ENCODE data around the gene TLX3. TPM values are rescaled to one million over a fixed set of nuclear protein-coding genes. Genes with fewer than 3 reads are reported as not detected.

TLX3 gene
- total RNA-seq, 1 donor from 2014 or later, result not detected

DNA sequence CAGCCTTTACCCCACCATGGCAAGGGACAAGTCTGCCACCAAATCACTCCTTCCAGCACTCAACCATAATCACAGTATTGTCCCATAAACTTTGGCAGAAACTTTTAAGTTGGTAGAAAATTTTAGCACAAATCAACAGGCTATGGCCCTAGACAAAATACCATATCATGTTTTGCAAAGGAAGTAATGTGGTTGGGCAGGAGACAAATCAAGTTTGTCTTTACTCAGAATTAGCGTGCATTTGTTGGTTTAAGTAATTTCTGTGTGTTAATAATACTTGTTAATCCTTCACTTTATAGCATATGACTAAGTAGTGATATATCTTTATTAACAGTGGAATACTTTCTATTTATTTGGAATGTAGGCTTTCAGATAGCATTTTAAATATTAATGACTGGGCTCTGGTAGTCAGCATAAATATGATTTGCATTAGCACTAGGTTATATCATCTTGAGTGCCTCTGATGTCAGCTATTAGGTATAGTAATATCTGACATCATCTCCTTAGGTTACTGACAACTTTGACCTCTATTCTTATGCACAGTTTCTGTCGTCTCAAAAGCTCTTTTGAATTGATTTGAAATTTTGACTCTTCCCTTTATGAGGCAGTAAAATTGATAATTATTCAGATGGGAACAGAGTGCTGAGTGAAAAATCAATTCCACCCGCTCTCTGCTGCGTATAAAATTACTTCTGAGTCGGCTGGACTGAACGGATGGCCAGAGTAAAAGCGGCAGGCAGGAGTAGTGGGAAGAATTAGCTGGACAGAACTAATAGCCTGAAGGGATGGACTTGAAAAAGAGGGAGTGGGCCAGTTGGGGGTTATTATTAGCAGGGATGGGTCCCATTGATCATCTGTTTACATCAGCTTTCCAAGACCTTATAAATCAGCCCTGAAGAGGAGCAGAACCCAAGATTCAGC is 40.1 kb upstream of the TLX3 start:
- TF ChIP-seq, protein P1, sequence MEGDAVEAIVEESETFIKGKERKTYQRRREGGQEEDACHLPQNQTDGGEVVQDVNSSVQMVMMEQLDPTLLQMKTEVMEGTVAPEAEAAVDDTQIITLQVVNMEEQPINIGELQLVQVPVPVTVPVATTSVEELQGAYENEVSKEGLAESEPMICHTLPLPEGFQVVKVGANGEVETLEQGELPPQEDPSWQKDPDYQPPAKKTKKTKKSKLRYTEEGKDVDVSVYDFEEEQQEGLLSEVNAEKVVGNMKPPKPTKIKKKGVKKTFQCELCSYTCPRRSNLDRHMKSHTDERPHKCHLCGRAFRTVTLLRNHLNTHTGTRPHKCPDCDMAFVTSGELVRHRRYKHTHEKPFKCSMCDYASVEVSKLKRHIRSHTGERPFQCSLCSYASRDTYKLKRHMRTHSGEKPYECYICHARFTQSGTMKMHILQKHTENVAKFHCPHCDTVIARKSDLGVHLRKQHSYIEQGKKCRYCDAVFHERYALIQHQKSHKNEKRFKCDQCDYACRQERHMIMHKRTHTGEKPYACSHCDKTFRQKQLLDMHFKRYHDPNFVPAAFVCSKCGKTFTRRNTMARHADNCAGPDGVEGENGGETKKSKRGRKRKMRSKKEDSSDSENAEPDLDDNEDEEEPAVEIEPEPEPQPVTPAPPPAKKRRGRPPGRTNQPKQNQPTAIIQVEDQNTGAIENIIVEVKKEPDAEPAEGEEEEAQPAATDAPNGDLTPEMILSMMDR (IDR thresholded peaks at IDR 0.05; ENCODE audit: borderline replicate concordance), result no peak
- DNase-seq, result no peak
- H3K27ac ChIP-seq (replicated peaks), result no peak overlapping the region
- no peaks in the 10 kb centered on the region for H3K9me3 ChIP-seq (replicated peaks)
- H3K36me3 ChIP-seq, result no peaks in the 10 kb centered on the region
- intact Hi-C loops (cut with micrococcal nuclease), result no loop called here
- no peak overlapping the region for H3K4me3 ChIP-seq
- no peaks in the 10 kb centered on the region for H3K4me1 ChIP-seq
- no peaks in the 10 kb centered on the region for H3K27me3 ChIP-seq (ENCODE audit: low read depth)

DNA sequence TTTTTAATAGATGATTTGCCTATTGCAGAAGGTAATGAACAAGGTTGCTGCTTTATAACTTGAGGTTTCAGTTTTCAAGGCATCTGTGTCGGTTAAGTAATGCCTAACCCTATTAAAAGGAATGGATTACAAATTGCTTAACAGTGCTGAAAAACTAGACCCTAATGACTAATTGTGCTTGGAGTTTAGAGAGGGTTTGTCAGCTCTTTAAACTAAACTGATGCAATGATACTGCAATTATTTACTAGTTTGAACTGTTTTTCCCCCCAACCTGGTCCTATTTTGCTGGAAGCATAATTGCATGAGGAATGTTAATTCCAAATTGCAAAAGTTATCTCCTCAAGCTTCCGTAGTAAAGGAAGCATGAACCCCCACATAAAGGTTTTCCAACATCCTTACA is 39.3 kb upstream of the TLX3 start:
- no peak for DNase-seq
- intact Hi-C loops (cut with micrococcal nuclease), result no loop called here
- Histone ChIP-seq H3K27me3 (ENCODE audit: low read depth) (no peaks in the 10 kb centered on the region), H3K9me3 (replicated peaks) (no peaks in the 10 kb centered on the region), H3K4me1 (no peaks in the 10 kb centered on the region), H3K4me3 (no peak overlapping the region), H3K36me3 (no peaks in the 10 kb centered on the region), H3K27ac (replicated peaks) (no peak overlapping the region)
- TF ChIP-seq, protein P1 (IDR thresholded peaks at IDR 0.05; ENCODE audit: borderline replicate concordance), result no peak

GRCh38 chr5:171270136-171270535 is 38.9 kb upstream of the TLX3 start:
- intact Hi-C loops (cut with micrococcal nuclease), result no loop called here
- Histone ChIP-seq H3K4me1 (no peaks in the 10 kb centered on the region), H3K4me3 (no peak overlapping the region), H3K36me3 (no peaks in the 10 kb centered on the region), H3K27ac (replicated peaks) (no peak overlapping the region), H3K27me3 (ENCODE audit: low read depth) (no peaks in the 10 kb centered on the region), H3K9me3 (replicated peaks) (no peaks in the 10 kb centered on the region)
- no peak for DNase-seq
- TF ChIP-seq, protein P1 (IDR thresholded peaks at IDR 0.05; ENCODE audit: borderline replicate concordance), result no peak

DNA sequence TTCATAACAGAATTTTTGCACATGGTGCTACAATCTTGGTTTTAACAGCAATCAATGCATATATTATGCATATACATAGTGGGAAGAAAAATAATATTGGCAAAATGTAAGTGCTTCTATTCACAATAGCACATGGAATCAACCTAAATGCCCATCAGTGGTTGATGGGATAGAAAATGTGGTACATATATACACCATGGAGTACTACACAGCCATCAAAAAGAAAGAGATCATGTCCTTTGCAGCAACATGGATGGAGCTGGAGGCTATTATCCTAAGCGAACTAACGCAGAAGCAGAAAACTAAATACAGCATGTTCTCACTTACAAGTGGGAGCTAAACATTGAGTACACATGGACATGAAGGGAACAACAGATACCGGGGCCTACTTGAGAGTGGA is 37.2 kb upstream of the TLX3 start:
- Histone ChIP-seq H3K4me3 (no peak overlapping the region), H3K4me1 (no peaks in the 10 kb centered on the region), H3K27ac (replicated peaks) (no peak overlapping the region), H3K36me3 (no peaks in the 10 kb centered on the region), H3K9me3 (replicated peaks) (no peaks in the 10 kb centered on the region), H3K27me3 (ENCODE audit: low read depth) (no peaks in the 10 kb centered on the region)
- TF ChIP-seq, protein P1 (IDR thresholded peaks at IDR 0.05; ENCODE audit: borderline replicate concordance), result no peak
- intact Hi-C loops (cut with micrococcal nuclease), result no loop called here
- no peak for DNase-seq

DNA sequence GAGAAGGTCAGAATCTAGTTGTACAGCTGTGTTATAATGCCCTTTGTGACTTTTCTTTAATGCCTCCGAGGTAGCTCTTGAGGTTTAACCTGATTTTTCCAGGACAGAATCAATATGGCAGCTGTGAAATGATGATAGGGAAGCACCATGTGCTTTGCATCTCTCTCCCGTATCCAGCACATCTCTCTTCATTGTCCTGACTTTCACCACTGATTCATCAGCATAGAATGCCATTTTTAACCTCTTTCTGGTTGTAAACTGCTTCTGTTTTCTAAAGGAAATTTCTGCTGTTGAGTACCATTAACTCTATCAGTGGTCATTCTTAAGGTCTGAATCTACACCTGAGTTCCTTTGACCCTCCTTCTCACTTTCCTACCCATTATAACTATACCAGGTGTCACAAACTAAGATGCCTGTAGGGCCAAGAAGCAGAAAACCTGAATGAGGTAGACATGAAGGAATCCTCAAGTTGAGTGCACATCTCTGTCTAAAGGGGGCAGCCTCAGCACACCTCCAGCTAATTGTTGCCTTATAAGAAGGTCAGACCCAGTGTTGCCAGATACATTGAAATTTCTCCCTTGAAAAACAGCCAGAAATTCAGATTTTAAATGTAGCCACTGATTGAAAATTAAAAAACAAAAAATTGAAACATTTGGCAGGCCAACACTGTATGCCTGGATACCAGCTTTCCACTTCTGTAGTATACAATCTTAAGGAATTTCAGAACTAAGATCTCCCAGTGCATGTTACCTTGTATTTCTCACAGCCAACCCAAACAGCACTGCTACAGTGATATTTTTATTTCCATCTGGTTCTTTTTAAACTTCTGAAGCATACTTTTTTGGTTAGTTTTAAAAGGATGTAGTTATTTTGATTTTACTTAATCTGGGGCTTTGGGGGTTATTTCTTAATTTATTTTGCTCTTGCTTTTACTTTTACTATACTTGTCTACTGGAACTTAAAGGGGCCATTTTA is 35.8 kb upstream of the TLX3 start:
- TF ChIP-seq, protein P1 (IDR thresholded peaks at IDR 0.05; ENCODE audit: borderline replicate concordance), result peak; percentile 24
- DNase-seq, result no peak
- intact Hi-C loops (cut with micrococcal nuclease), result no loop called here

More for the DNA sequence above, 35.8 kb upstream of the TLX3 start:
- H3K27ac ChIP-seq (replicated peaks), result no peak overlapping the region
- no peak overlapping the region for H3K4me3 ChIP-seq
- no peaks in the 10 kb centered on the region for H3K36me3 ChIP-seq
- no peaks in the 10 kb centered on the region for H3K4me1 ChIP-seq
- H3K27me3 ChIP-seq (ENCODE audit: low read depth), result no peaks in the 10 kb centered on the region
- H3K9me3 ChIP-seq (replicated peaks), result no peaks in the 10 kb centered on the region
